A549 (cell line): ENCODE measurements around the gene RGL1.

ENCODE experiments used
- CHD2 ChIP-seq: fragments of 150-350 bp; IDR thresholded peaks from 2 replicates; pipeline ENCODE4 v1.6.1; 2014; ENCODE audit warnings: low read length; ENCODE audit not compliant: partially characterized antibody
- EHF ChIP-seq: fragments of 250-450 bp; sonication (Bioruptor Pico); IDR thresholded peaks from 2 replicates; pipeline ENCODE4 v1.5.0; 2020; ENCODE audit warnings: mild to moderate bottlenecking
- EP300 ChIP-seq, 2 experiments: fragments of >200 bp; sonication (Bioruptor Twin); formaldehyde crosslinking; IDR thresholded peaks; 2 replicates in 1 of 2; 3 replicates in 1 of 2; pipeline ENCODE4 v1.6.1; 2016 to 2017
- ESRRA ChIP-seq: fragments of 150-350 bp; IDR thresholded peaks from 2 replicates; pipeline ENCODE4 v1.6.1; 2014; ENCODE audit warnings: mild to moderate bottlenecking, low read length, borderline replicate concordance
- FOSL2 ChIP-seq, 2 experiments: fragments of 450-650 bp in 1 of 2; fragments of >200 bp in 1 of 2; sonication (Bioruptor Twin) in 1 of 2; formaldehyde crosslinking; IDR thresholded peaks; 2 replicates each; pipeline versions ENCODE4 v1.5.0 to v1.6.1; 2016 to 2020; ENCODE audit warnings: mild to moderate bottlenecking in 1 of 2, moderate library complexity in 1 of 2
- JUN ChIP-seq, 2 experiments: fragments of >200 bp; sonication (Bioruptor Twin); formaldehyde crosslinking; IDR thresholded peaks; 2 replicates in 1 of 2; 3 replicates in 1 of 2; pipeline ENCODE4 v1.6.1; 2016 to 2017
- MYC ChIP-seq: IDR thresholded peaks from 2 replicates; pipeline ENCODE4 v1.6.1; 2012; ENCODE audit warnings: mild to moderate bottlenecking, inconsistent platforms, low read length, improper control_type of control experiment, borderline replicate concordance
- POLR2A ChIP-seq: IDR thresholded peaks from 2 replicates; pipeline ENCODE4 v1.6.1; 2012; ENCODE audit warnings: mild to moderate bottlenecking, low read length
- RFX5 ChIP-seq: fragments of 450-650 bp; IDR thresholded peaks from 2 replicates; pipeline ENCODE4 v1.7.1; 2014; ENCODE audit warnings: antibody characterized with exemption, mild to moderate bottlenecking, moderate library complexity
- TF ChIP-seq, protein P1 (sequence below): fragments of 200-600 bp; sonication (generic); IDR thresholded peaks from 2 replicates; pipeline ENCODE4 v1.6.1; 2016; ENCODE audit warnings: antibody characterized with exemption, mild to moderate bottlenecking, moderate library complexity
- TF ChIP-seq, protein P2 (sequence below): fragments of >200 bp; sonication (Bioruptor Twin); formaldehyde crosslinking; IDR thresholded peaks from 3 replicates; pipeline ENCODE4 v1.5.1; 2016
- TF ChIP-seq, protein P3 (sequence below): fragments of >200 bp; sonication (Bioruptor Twin); formaldehyde crosslinking; IDR thresholded peaks from 3 replicates; pipeline ENCODE4 v1.6.1; 2016
- TF ChIP-seq, protein P4 (sequence below): fragments of 450-650 bp; IDR thresholded peaks from 2 replicates; pipeline ENCODE4 v1.6.1; 2014; ENCODE audit warnings: antibody characterized with exemption

DNA sequence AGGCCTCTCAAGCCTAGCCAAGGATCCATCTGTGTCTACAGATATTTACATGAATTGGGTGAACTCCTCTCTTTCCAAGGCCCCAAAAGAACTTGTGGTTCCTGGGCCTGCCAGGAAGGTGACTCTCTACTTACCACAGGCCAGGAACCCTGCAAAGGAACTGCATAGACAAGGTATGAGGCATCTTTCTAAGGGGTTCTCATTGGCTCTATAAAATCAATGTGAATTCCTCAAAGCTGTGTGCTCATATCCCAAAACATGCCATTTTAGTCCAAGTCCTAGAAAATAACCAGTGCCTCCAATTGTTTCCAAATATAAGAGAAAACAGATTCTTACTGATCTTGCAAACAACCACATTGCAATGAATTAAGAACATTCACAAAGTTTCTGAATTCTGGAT lies 39.9 kb upstream of the RGL1 start:
- TF ChIP-seq, protein P1, sequence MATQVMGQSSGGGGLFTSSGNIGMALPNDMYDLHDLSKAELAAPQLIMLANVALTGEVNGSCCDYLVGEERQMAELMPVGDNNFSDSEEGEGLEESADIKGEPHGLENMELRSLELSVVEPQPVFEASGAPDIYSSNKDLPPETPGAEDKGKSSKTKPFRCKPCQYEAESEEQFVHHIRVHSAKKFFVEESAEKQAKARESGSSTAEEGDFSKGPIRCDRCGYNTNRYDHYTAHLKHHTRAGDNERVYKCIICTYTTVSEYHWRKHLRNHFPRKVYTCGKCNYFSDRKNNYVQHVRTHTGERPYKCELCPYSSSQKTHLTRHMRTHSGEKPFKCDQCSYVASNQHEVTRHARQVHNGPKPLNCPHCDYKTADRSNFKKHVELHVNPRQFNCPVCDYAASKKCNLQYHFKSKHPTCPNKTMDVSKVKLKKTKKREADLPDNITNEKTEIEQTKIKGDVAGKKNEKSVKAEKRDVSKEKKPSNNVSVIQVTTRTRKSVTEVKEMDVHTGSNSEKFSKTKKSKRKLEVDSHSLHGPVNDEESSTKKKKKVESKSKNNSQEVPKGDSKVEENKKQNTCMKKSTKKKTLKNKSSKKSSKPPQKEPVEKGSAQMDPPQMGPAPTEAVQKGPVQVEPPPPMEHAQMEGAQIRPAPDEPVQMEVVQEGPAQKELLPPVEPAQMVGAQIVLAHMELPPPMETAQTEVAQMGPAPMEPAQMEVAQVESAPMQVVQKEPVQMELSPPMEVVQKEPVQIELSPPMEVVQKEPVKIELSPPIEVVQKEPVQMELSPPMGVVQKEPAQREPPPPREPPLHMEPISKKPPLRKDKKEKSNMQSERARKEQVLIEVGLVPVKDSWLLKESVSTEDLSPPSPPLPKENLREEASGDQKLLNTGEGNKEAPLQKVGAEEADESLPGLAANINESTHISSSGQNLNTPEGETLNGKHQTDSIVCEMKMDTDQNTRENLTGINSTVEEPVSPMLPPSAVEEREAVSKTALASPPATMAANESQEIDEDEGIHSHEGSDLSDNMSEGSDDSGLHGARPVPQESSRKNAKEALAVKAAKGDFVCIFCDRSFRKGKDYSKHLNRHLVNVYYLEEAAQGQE, result no peak
- TF ChIP-seq FOSL2 (IDR thresholded peaks at IDR 0.05) (no peak), FOSL2 (CRISPR knock-in tag; IDR thresholded peaks at IDR 0.05) (no peak), ESRRA (no peak), MYC (no peak), EP300 (IDR thresholded peaks at IDR 0.05) (no peak), RFX5 (no peak), JUN (IDR thresholded peaks at IDR 0.05) (no peak), CHD2 (no peak), POLR2A (no peak), EHF (CRISPR knock-in tag) (no peak)
- TF ChIP-seq, protein P2, sequence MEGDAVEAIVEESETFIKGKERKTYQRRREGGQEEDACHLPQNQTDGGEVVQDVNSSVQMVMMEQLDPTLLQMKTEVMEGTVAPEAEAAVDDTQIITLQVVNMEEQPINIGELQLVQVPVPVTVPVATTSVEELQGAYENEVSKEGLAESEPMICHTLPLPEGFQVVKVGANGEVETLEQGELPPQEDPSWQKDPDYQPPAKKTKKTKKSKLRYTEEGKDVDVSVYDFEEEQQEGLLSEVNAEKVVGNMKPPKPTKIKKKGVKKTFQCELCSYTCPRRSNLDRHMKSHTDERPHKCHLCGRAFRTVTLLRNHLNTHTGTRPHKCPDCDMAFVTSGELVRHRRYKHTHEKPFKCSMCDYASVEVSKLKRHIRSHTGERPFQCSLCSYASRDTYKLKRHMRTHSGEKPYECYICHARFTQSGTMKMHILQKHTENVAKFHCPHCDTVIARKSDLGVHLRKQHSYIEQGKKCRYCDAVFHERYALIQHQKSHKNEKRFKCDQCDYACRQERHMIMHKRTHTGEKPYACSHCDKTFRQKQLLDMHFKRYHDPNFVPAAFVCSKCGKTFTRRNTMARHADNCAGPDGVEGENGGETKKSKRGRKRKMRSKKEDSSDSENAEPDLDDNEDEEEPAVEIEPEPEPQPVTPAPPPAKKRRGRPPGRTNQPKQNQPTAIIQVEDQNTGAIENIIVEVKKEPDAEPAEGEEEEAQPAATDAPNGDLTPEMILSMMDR, result no peak
- TF ChIP-seq, protein P3, sequence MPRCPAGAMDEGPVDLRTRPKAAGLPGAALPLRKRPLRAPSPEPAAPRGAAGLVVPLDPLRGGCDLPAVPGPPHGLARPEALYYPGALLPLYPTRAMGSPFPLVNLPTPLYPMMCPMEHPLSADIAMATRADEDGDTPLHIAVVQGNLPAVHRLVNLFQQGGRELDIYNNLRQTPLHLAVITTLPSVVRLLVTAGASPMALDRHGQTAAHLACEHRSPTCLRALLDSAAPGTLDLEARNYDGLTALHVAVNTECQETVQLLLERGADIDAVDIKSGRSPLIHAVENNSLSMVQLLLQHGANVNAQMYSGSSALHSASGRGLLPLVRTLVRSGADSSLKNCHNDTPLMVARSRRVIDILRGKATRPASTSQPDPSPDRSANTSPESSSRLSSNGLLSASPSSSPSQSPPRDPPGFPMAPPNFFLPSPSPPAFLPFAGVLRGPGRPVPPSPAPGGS, result no peak
- TF ChIP-seq, protein P4, sequence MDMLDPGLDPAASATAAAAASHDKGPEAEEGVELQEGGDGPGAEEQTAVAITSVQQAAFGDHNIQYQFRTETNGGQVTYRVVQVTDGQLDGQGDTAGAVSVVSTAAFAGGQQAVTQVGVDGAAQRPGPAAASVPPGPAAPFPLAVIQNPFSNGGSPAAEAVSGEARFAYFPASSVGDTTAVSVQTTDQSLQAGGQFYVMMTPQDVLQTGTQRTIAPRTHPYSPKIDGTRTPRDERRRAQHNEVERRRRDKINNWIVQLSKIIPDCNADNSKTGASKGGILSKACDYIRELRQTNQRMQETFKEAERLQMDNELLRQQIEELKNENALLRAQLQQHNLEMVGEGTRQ, result no peak
